Measurements from ENCODE around the gene SEC16A. TPM values are rescaled to one million over a fixed set of nuclear protein-coding genes. Genes with fewer than 3 reads are reported as not detected.
A peak's percentile ranks its signal among the peaks of the same experiment; 100 is the strongest.

Gene SEC16A
- total RNA-seq, 1 donor from 2014 or later = 94.5 TPM

DNA sequence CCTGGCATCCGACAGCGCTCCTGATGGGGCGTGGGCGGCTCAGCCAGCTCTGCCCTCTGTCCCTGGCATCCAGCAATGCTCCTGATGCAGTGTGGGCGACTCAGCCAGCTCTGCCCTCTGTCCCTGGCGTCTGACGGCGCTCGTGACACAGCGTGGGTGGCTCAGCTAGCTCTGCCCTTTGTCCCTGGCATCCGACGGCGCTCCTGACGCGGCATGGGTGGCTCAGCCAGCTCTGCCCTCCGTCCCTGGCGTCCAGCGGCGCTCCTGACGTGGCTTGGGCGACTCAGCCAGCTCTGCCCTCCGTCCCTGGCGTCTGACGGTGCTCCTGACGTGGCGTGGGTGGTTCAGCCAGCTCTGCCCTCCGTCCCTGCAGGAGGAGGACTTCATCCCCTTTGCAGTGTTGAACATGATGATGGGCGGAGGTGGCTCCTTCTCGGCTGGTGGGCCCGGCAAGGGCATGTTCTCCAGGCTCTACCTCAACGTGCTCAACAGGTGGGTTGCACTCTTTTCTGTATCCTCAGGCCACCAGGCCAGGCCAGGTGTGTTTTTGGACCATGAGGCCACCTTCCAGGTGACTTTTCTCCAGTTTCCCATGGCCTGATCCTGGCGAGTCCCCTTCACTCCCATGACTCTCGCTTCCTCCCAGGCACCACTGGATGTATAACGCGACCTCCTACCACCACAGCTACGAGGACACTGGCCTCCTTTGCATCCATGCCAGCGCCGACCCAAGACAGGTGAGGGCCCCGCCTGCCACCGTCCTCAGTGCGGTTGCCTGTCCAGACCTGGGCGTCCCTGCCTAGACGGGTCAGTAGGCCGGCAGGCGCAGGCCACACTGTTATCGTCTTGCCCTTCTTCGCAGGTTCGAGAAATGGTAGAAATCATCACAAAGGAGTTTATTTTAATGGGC lies 64.4 kb downstream of the SEC16A start:
- Mint-ChIP-seq H3K4me1 (ENCODE audit: low read depth, unreplicated experiment) (no peaks in the 10 kb centered on the region), H3K27ac (ENCODE audit: unreplicated experiment) (no peak overlapping the region), H3K4me3 (ENCODE audit: unreplicated experiment) (peak overlapping the region; percentile 21), H3K36me3 (ENCODE audit: low read depth, unreplicated experiment) (peaks cover 21% of the 10 kb centered on the region), H3K9me3 (ENCODE audit: unreplicated experiment) (no peaks in the 10 kb centered on the region), H3K27me3 (ENCODE audit: low read depth, unreplicated experiment) (no peaks in the 10 kb centered on the region)
- TF ChIP-seq, protein P1, sequence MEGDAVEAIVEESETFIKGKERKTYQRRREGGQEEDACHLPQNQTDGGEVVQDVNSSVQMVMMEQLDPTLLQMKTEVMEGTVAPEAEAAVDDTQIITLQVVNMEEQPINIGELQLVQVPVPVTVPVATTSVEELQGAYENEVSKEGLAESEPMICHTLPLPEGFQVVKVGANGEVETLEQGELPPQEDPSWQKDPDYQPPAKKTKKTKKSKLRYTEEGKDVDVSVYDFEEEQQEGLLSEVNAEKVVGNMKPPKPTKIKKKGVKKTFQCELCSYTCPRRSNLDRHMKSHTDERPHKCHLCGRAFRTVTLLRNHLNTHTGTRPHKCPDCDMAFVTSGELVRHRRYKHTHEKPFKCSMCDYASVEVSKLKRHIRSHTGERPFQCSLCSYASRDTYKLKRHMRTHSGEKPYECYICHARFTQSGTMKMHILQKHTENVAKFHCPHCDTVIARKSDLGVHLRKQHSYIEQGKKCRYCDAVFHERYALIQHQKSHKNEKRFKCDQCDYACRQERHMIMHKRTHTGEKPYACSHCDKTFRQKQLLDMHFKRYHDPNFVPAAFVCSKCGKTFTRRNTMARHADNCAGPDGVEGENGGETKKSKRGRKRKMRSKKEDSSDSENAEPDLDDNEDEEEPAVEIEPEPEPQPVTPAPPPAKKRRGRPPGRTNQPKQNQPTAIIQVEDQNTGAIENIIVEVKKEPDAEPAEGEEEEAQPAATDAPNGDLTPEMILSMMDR (IDR thresholded peaks at IDR 0.05; ENCODE audit: insufficient read depth, low read depth, low read length) = no peak
- TF ChIP-seq EZH2 (IDR thresholded peaks at IDR 0.05; ENCODE audit: insufficient read depth, low read length) = no peak
- Histone ChIP-seq H4K20me1 (ENCODE audit: insufficient read depth, low read length) (peaks cover 39% of the 10 kb centered on the region), H3K27me3 (ENCODE audit: insufficient read depth, low read length) (no peaks in the 10 kb centered on the region), H3K4me1 (ENCODE audit: insufficient read depth, low read length) (no peaks in the 10 kb centered on the region), H3K4me2 (ENCODE audit: low read length) (no peak overlapping the region), H3K4me3 (ENCODE audit: insufficient read depth, low read depth, low read length) (no peak overlapping the region), H2AFZ (ENCODE audit: low read depth, low read length) (no peak overlapping the region), H3K79me2 (ENCODE audit: insufficient read depth, low read length) (peaks cover 38% of the 10 kb centered on the region), H3K9me3 (ENCODE audit: insufficient read depth, low read depth, low read length) (no peaks in the 10 kb centered on the region), H3K9ac (ENCODE audit: low read length) (no peak overlapping the region), H3K27ac (ENCODE audit: low read depth, low read length) (no peak overlapping the region), H3K36me3 (ENCODE audit: insufficient read depth, low read length) (peaks cover 55% of the 10 kb centered on the region)
- FAIRE-seq (no peak), DNase-seq (ENCODE audit: low read depth) (no peak)

DNA sequence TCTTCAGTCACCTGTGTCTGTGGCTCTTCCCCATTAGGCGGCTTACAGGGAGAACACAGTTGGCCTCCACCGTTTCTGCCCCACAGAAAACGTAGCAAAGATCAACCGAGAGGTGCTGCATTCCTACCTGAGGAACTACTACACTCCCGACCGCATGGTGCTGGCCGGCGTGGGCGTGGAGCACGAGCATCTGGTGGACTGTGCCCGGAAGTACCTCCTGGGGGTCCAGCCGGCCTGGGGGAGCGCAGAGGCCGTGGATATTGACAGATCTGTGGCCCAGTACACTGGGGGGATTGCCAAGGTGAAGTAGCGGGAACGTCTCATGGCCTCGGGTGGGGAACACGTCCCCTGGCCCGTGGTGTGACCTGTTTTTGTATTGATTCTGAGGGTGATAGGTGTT lies 65.9 kb downstream of the SEC16A start:
- Histone ChIP-seq H3K4me3 (ENCODE audit: insufficient read depth, low read depth, low read length) (no peak overlapping the region), H3K4me2 (ENCODE audit: low read length) (no peak overlapping the region), H2AFZ (ENCODE audit: low read depth, low read length) (no peak overlapping the region), H3K9me3 (ENCODE audit: insufficient read depth, low read depth, low read length) (no peaks in the 10 kb centered on the region), H4K20me1 (ENCODE audit: insufficient read depth, low read length) (peaks cover 47% of the 10 kb centered on the region), H3K27ac (ENCODE audit: low read depth, low read length) (no peak overlapping the region), H3K9ac (ENCODE audit: low read length) (no peak overlapping the region), H3K79me2 (ENCODE audit: insufficient read depth, low read length) (peaks cover 51% of the 10 kb centered on the region), H3K36me3 (ENCODE audit: insufficient read depth, low read length) (peaks cover 52% of the 10 kb centered on the region), H3K4me1 (ENCODE audit: insufficient read depth, low read length) (peaks cover under 1% of the 10 kb centered on the region), H3K27me3 (ENCODE audit: insufficient read depth, low read length) (no peaks in the 10 kb centered on the region)
- peaks cover 25% of the 10 kb centered on the region for H3K36me3 Mint-ChIP-seq (ENCODE audit: low read depth, unreplicated experiment)
- peaks cover 9% of the 10 kb centered on the region for H3K4me1 Mint-ChIP-seq (ENCODE audit: low read depth, unreplicated experiment)
- no peak overlapping the region for H3K4me3 Mint-ChIP-seq (ENCODE audit: unreplicated experiment)
- H3K27me3 Mint-ChIP-seq (ENCODE audit: low read depth, unreplicated experiment) = no peaks in the 10 kb centered on the region
- TF ChIP-seq EZH2 (IDR thresholded peaks at IDR 0.05; ENCODE audit: insufficient read depth, low read length) = no peak
- TF ChIP-seq, protein P1 (IDR thresholded peaks at IDR 0.05; ENCODE audit: insufficient read depth, low read depth, low read length) = no peak
- H3K27ac Mint-ChIP-seq (ENCODE audit: unreplicated experiment) = no peak overlapping the region
- FAIRE-seq (no peak), DNase-seq (ENCODE audit: low read depth) (no peak)
- no peaks in the 10 kb centered on the region for H3K9me3 Mint-ChIP-seq (ENCODE audit: unreplicated experiment)

DNA sequence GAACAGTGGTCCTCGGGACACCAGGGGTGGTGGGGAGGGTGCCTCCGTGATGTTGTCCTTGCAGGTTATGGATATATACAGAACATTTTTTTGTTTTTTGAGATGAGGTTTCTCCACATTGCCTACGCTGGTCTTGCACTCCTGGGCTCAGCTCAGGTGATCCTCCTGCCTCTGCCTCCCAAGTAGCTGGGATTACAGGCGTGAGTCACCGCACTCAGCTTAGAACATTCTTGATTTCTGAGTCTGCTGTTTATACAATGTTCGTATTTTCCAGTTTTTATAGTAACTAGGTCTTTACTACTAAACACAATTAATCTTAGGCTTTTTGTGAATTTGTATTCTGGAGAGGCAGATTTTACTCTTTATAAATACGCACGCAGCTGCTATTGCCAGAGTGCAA lies 66.4 kb downstream of the SEC16A start:
- Histone ChIP-seq H3K27ac (ENCODE audit: low read depth, low read length) (no peak overlapping the region), H3K79me2 (ENCODE audit: insufficient read depth, low read length) (peaks cover 53% of the 10 kb centered on the region), H3K9ac (ENCODE audit: low read length) (no peak overlapping the region), H3K36me3 (ENCODE audit: insufficient read depth, low read length) (peaks cover 53% of the 10 kb centered on the region), H3K9me3 (ENCODE audit: insufficient read depth, low read depth, low read length) (no peaks in the 10 kb centered on the region), H3K4me3 (ENCODE audit: insufficient read depth, low read depth, low read length) (no peak overlapping the region), H3K27me3 (ENCODE audit: insufficient read depth, low read length) (no peaks in the 10 kb centered on the region), H4K20me1 (ENCODE audit: insufficient read depth, low read length) (peaks cover 50% of the 10 kb centered on the region), H3K4me2 (ENCODE audit: low read length) (no peak overlapping the region), H3K4me1 (ENCODE audit: insufficient read depth, low read length) (peaks cover 5% of the 10 kb centered on the region), H2AFZ (ENCODE audit: low read depth, low read length) (no peak overlapping the region)
- H3K36me3 Mint-ChIP-seq (ENCODE audit: low read depth, unreplicated experiment) = peaks cover 26% of the 10 kb centered on the region
- no peak overlapping the region for H3K27ac Mint-ChIP-seq (ENCODE audit: unreplicated experiment)
- FAIRE-seq = no peak
- DNase-seq (ENCODE audit: low read depth) = no peak
- peaks cover 13% of the 10 kb centered on the region for H3K4me1 Mint-ChIP-seq (ENCODE audit: low read depth, unreplicated experiment)
- H3K27me3 Mint-ChIP-seq (ENCODE audit: low read depth, unreplicated experiment) = no peaks in the 10 kb centered on the region
- H3K9me3 Mint-ChIP-seq (ENCODE audit: unreplicated experiment) = no peaks in the 10 kb centered on the region
- TF ChIP-seq EZH2 (IDR thresholded peaks at IDR 0.05; ENCODE audit: insufficient read depth, low read length) = no peak
- TF ChIP-seq, protein P1 (IDR thresholded peaks at IDR 0.05; ENCODE audit: insufficient read depth, low read depth, low read length) = no peak
- H3K4me3 Mint-ChIP-seq (ENCODE audit: unreplicated experiment) = no peak overlapping the region
